ENCODE data around the gene KREMEN1.

- no peak for TF ChIP-seq SP1 (CRISPR knock-in tag; IDR thresholded peaks at IDR 0.05)
- TF ChIP-seq, protein P1, sequence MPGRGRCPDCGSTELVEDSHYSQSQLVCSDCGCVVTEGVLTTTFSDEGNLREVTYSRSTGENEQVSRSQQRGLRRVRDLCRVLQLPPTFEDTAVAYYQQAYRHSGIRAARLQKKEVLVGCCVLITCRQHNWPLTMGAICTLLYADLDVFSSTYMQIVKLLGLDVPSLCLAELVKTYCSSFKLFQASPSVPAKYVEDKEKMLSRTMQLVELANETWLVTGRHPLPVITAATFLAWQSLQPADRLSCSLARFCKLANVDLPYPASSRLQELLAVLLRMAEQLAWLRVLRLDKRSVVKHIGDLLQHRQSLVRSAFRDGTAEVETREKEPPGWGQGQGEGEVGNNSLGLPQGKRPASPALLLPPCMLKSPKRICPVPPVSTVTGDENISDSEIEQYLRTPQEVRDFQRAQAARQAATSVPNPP (IDR thresholded peaks at IDR 0.05; ENCODE audit: borderline replicate concordance, insufficient read depth, insufficient read length): no peak
- no peak for TF ChIP-seq CTCF (IDR thresholded peaks at IDR 0.05 in 2 of 3, conservative IDR thresholded peaks at IDR 0.05 in 1 of 3; ENCODE audit: insufficient read depth in 2 of 3, low read depth in 1 of 3, low read length in 3 of 3)
- TF ChIP-seq, protein P2, sequence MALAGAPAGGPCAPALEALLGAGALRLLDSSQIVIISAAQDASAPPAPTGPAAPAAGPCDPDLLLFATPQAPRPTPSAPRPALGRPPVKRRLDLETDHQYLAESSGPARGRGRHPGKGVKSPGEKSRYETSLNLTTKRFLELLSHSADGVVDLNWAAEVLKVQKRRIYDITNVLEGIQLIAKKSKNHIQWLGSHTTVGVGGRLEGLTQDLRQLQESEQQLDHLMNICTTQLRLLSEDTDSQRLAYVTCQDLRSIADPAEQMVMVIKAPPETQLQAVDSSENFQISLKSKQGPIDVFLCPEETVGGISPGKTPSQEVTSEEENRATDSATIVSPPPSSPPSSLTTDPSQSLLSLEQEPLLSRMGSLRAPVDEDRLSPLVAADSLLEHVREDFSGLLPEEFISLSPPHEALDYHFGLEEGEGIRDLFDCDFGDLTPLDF (CRISPR knock-in tag; IDR thresholded peaks at IDR 0.05): no peak
- TF ChIP-seq, protein P3, sequence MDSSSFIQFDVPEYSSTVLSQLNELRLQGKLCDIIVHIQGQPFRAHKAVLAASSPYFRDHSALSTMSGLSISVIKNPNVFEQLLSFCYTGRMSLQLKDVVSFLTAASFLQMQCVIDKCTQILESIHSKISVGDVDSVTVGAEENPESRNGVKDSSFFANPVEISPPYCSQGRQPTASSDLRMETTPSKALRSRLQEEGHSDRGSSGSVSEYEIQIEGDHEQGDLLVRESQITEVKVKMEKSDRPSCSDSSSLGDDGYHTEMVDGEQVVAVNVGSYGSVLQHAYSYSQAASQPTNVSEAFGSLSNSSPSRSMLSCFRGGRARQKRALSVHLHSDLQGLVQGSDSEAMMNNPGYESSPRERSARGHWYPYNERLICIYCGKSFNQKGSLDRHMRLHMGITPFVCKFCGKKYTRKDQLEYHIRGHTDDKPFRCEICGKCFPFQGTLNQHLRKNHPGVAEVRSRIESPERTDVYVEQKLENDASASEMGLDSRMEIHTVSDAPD (CRISPR knock-in tag; IDR thresholded peaks at IDR 0.05): no peak
These were observed 128.1 kb downstream of the KREMEN1 start for GRCh38 chr22:29200901-29201300.
